ENCODE data around the gene SMIM5. TPM values are rescaled to one million over a fixed set of nuclear protein-coding genes. Genes with fewer than 3 reads are reported as not detected.
A peak's percentile ranks its signal among the peaks of the same experiment; 100 is the strongest.

SMIM5 gene
- total and polyA plus RNA-seq, 2 of the 13 experiments (the other 11 are each of a cell fraction or from before 2014, with no cell fraction given) = not detected

GRCh38 chr17:75619506-75620431, 13.5 kb upstream of the SMIM5 start:
- BruUV-seq (replicated peaks) = no TSS peak
- TF ChIP-seq MYC (CRISPR knock-in tag; IDR thresholded peaks at IDR 0.05; ENCODE audit: borderline replicate concordance) (0 out of 2 replicates have a peak, but pooled peaks have one; percentile 26), IRF2 (CRISPR knock-in tag; IDR thresholded peaks at IDR 0.05) (no peak), PREB (CRISPR knock-in tag; IDR thresholded peaks at IDR 0.05) (no peak), AGO2 (optimal IDR thresholded peaks at IDR 0.05; ENCODE audit: low read depth, low read length) (peak; percentile 33), RFXAP (CRISPR knock-in tag; IDR thresholded peaks at IDR 0.05; ENCODE audit: borderline replicate concordance) (peak; percentile 32; the same call in 1 of the 2 replicates), CTCF (CRISPR knock-in tag; IDR thresholded peaks at IDR 0.05) (peak; percentile 86), AHDC1 (CRISPR knock-in tag; IDR thresholded peaks at IDR 0.05; ENCODE audit: borderline replicate concordance) (no peak), ZNF264 (CRISPR knock-in tag; IDR thresholded peaks at IDR 0.05) (no peak), ZFP91 (CRISPR knock-in tag; IDR thresholded peaks at IDR 0.05; ENCODE audit: borderline replicate concordance) (0 out of 2 replicates have a peak, but pooled peaks have one; percentile 27), FLYWCH1 (CRISPR knock-in tag; IDR thresholded peaks at IDR 0.05) (no peak), ZNF546 (CRISPR knock-in tag; conservative IDR thresholded peaks at IDR 0.05) (no peak), HOXA3 (CRISPR knock-in tag; IDR thresholded peaks at IDR 0.05) (peak; percentile 12; the same call in 1 of the 2 replicates)

More at GRCh38 chr17:75619506-75620431, 13.5 kb upstream of the SMIM5 start:
- in situ Hi-C loops (cut with HindIII; ENCODE audit: extremely low pct_ligation_motif_present, low pct_unique_long_range_greater_than_20kb) = loop anchor here (10.0 kb wide), 1 partner anchor 135 kb away; no protein-coding TSS in a partner anchor
- ChIA-PET CTCF (ENCODE audit: low intra/inter-chr PET ratio, low total read pairs) (interaction anchor here (1.1 to 1.5 kb wide), 2 partner anchors 18 to 34 kb away, joined by 4 to 5 read pairs; no protein-coding TSS in a partner anchor), POLR2A (interaction anchor here (0.6 to 2.0 kb wide), 3 partner anchors 10 to 26 kb away, joined by 3 to 12 read pairs (median 4); a partner anchor contains a TSS)
- Histone ChIP-seq H3K27me3 (ENCODE audit: control insufficient read depth in 1 of 2, insufficient read depth in 2 of 2, low read length in 2 of 2) (no peaks in the 10 kb centered on the region), H3K4me3 (replicated peaks in 1 of 3; ENCODE audit: insufficient read depth in 1 of 3, low read depth in 2 of 3, low read length in 3 of 3) (no peak overlapping the region), H4K20me1 (ENCODE audit: insufficient read depth, low read length) (no peaks in the 10 kb centered on the region; the same call in 1 of the 2 replicates), H3K9ac (ENCODE audit: insufficient read depth, low read depth, low read length) (no peak overlapping the region), H3K4me1 (ENCODE audit: insufficient read depth, low read length) (peaks cover 12% of the 10 kb centered on the region), H3K9me3 (ENCODE audit: low read length) (no peaks in the 10 kb centered on the region), H3K4me2 (ENCODE audit: low read depth, low read length) (no peak overlapping the region), H3K79me2 (ENCODE audit: insufficient read depth, low read length) (no peaks in the 10 kb centered on the region), H3K27ac (ENCODE audit: extremely low read length, insufficient read depth, low read length) (no peak overlapping the region), H2AFZ (ENCODE audit: low read length) (no peak overlapping the region), H3K36me3 (replicated peaks in 1 of 2; ENCODE audit: control insufficient read depth in 1 of 2, insufficient read depth in 2 of 2, low read length in 2 of 2) (no peaks in the 10 kb centered on the region)
- WGBS (ENCODE audit: low lambda C conversion rate) = 81% methylated on average over 23 of the region's 36 CpGs
- ATAC-seq (peak; percentile 66), FAIRE-seq (peak; percentile 50), DNase-seq (ENCODE audit: low spot score) (peak; percentile 39)
- intact Hi-C loops (cut with micrococcal nuclease; ENCODE audit: unreplicated experiment) = no loop called here

Data from HepG2 (cell line).